ENCODE data around the gene SMIM38.

DNA sequence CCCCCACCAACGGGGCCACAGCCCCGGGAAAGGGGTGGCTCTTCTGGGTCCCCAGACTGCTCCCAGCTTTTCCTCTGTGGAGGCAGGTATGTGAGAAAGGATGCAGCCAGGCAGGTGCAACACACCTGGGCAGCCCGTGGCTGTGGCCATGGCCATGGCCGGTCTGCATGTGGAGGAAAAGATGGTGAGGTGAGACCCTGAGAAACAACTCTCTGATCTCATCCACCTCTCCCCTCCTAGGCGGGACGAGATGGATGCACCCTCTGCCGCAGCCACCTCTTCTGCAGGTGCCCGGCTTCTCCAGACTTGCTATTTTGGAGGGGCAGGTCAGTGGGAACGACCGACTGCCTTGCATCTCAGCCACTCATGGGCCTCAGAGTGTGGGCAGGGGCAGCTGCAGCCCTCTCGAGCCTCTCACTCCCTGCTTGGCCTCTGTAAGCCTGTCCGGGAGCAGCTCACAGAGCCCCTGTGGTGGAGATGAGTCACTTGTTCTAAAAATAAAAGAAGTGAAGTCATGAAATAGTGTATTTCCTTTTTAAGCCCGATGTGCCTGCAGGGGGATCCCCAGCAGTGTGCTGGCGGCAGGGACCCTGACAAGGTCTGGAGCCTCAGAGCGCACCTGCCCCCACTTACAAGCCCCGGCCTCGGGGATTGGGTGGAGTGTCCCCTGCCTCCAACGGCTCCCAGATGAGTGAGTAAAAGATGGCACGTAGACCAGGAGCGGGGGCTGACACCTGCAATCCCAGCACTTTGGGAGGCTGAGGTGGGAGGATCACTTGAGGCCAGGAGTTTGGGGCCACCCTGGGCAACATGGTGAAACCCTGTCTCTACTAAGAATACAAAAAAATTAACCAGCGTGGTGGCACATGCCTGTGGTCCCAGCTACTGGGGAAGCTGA, 10.7 kb downstream of the SMIM38 start:
- no peak for TF ChIP-seq CTCF (IDR thresholded peaks at IDR 0.05)
- no peak for TF ChIP-seq POLR2A (IDR thresholded peaks at IDR 0.05)
